Upper lobe of right lung (tissue), 1 donor: ENCODE results near the gene IGFBP6. TPM values are rescaled to one million over a fixed set of nuclear protein-coding genes. Genes with fewer than 3 reads are reported as not detected.

ENCODE experiments used
- ATAC-seq: fragments of 200-7000 bp; cut with Tn5 transposase; one replicate; pipeline ENCODE4 v1.9.1; 2020; ENCODE audit warnings: mild to moderate bottlenecking, moderate library complexity
- DNase-seq: peaks from one replicate; pipeline ENCODE4 v3.0.0-alpha.2; 2020
- H3K27ac ChIP-seq: fragments of 200-600 bp; one replicate; pipeline ENCODE4 v1.8.0; 2022
- H3K27me3 ChIP-seq: fragments of 200-600 bp; one replicate; pipeline ENCODE4 v1.8.0; 2022; ENCODE audit warnings: mild to moderate bottlenecking
- H3K36me3 ChIP-seq: fragments of 200-600 bp; one replicate; pipeline ENCODE4 v1.8.0; 2022
- H3K4me1 ChIP-seq: fragments of 200-600 bp; one replicate; pipeline ENCODE4 v1.8.0; 2022
- H3K4me3 ChIP-seq: fragments of 200-600 bp; one replicate; pipeline ENCODE4 v1.8.0; 2022; ENCODE audit warnings: mild to moderate bottlenecking
- H3K9me3 ChIP-seq: fragments of 200-600 bp; one replicate; pipeline ENCODE4 v1.8.0; 2022
- intact Hi-C: fragments of 100-400 bp; cut with DNase I; formaldehyde crosslinking; loops from one replicate; pipeline ENCODE4 v1.11.0; 2022
- total RNA-seq: library from RNA; stranded (reverse); fragmentation: NEBNext Ultra II Directional; extraction: Animal tissue kit (Norgen Biotek cat#: 25700); gene quantifications from one replicate; pipeline ENCODE4 v1.2.1, GENCODE V29; 2021
- TF ChIP-seq, protein P1 (sequence below): fragments of 200-600 bp; IDR thresholded peaks from one replicate; pipeline ENCODE4 v1.8.0; 2022; ENCODE audit warnings: antibody characterized with exemption
- donor health status: DM: no; HTN: yes; CAD: no; lungs with severe emphysema.

IGFBP6 gene
- total RNA-seq, 1 donor from 2014 or later: 34.6 TPM

DNA sequence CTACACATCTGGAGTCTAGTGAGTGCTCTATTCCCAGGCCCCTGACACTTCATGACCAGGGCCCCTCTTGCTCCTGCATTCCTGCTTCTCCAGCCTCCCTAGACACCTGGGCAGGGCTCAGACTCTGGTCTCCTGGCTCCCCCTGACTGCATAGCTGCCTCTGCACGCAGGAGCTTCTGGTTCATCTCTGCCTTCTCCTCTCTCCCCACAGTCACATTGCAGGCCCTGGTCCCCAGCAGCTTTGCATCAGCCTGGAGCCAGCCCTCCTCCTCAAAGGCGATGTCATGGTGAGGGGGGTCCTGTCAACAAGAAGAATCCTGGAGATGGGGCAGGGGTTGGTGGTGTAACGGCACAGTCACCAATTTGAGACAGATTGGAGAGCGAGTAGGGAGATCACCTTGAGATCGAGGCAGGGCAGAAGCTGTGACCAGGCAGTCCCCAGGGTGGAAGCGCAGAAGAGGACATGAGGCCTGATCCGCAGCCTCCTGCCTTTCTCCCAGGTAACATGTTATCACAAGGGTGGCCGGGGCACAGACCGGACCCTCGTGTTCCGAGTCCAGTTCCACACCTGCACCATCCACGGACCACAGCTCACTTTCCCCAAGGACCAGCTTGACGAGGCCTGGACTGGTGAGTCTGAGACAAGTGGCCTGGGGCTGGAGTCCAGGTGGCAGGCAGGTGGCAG is 39.5 kb upstream of the IGFBP6 start:
- Histone ChIP-seq H3K27me3 (no peaks in the 10 kb centered on the region), H3K36me3 (peaks cover 94% of the 10 kb centered on the region), H3K4me3 (no peak overlapping the region), H3K27ac (no peak overlapping the region), H3K9me3 (no peaks in the 10 kb centered on the region), H3K4me1 (peaks cover 61% of the 10 kb centered on the region)
- intact Hi-C loops: no loop called here
- TF ChIP-seq, protein P1, sequence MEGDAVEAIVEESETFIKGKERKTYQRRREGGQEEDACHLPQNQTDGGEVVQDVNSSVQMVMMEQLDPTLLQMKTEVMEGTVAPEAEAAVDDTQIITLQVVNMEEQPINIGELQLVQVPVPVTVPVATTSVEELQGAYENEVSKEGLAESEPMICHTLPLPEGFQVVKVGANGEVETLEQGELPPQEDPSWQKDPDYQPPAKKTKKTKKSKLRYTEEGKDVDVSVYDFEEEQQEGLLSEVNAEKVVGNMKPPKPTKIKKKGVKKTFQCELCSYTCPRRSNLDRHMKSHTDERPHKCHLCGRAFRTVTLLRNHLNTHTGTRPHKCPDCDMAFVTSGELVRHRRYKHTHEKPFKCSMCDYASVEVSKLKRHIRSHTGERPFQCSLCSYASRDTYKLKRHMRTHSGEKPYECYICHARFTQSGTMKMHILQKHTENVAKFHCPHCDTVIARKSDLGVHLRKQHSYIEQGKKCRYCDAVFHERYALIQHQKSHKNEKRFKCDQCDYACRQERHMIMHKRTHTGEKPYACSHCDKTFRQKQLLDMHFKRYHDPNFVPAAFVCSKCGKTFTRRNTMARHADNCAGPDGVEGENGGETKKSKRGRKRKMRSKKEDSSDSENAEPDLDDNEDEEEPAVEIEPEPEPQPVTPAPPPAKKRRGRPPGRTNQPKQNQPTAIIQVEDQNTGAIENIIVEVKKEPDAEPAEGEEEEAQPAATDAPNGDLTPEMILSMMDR: no peak
- ATAC-seq: no peak
- peak; percentile 63 for DNase-seq

DNA sequence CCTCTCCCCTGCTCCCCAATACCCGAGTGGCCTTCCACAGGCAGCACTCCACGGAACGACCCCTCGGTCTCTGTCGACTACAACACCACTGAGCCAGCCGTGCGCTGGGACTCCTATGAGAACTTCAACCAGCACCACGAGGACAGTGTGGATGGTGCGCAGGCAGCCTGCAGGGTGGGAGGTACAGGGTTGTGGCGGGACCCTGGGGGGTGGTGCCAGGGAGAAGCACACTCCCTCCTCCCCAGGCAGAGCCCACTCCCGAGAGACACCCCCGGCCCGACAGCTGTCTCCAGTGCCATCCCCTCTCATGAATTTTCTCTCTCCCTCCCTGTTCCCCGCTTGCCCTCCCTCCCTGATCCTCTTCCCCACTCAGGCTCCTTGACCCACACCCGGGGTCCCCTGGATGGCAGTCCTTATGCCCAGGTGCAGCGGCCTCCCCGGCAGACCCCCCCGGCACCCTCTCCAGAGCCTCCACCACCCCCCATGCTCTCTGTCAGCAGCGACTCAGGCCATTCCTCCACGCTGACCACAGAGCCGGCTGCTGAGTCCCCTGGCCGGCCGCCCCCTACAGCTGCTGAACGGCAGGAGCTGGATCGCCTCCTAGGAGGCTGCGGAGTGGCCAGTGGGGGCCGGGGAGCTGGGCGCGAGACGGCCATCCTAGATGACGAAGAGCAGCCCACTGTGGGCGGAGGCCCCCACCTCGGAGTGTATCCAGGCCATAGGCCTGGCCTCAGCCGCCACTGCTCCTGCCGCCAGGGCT is 38.6 kb upstream of the IGFBP6 start:
- ATAC-seq: no peak
- TF ChIP-seq, protein P1: no peak
- Histone ChIP-seq H3K9me3 (no peaks in the 10 kb centered on the region), H3K27ac (no peak overlapping the region), H3K36me3 (peaks cover 94% of the 10 kb centered on the region), H3K27me3 (no peaks in the 10 kb centered on the region), H3K4me3 (no peak overlapping the region), H3K4me1 (peaks cover 56% of the 10 kb centered on the region)
- intact Hi-C loops: no loop called here
- DNase-seq: peak; percentile 66

DNA sequence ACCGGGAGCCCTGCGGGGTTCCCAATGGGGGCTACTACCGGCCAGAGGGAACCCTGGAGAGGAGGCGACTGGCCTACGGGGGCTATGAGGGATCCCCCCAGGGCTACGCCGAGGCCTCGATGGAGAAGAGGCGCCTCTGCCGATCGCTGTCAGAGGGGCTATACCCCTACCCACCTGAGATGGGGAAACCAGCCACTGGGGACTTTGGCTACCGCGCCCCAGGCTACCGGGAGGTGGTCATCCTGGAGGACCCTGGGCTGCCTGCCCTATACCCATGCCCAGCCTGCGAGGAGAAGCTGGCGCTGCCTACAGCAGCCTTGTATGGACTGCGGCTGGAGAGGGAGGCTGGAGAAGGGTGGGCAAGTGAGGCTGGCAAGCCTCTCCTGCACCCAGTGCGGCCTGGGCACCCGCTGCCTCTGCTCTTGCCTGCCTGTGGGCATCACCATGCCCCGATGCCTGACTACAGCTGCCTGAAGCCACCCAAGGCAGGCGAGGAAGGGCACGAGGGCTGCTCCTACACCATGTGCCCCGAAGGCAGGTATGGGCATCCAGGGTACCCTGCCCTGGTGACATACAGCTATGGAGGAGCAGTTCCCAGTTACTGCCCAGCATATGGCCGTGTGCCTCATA is 37.9 kb upstream of the IGFBP6 start:
- ATAC-seq: no peak
- Histone ChIP-seq H3K36me3 (peaks cover 97% of the 10 kb centered on the region), H3K4me1 (peaks cover 54% of the 10 kb centered on the region), H3K4me3 (no peak overlapping the region), H3K9me3 (no peaks in the 10 kb centered on the region), H3K27me3 (no peaks in the 10 kb centered on the region), H3K27ac (peak overlapping the region; percentile 24)
- TF ChIP-seq, protein P1: no peak
- intact Hi-C loops: no loop called here
- no peak for DNase-seq

DNA sequence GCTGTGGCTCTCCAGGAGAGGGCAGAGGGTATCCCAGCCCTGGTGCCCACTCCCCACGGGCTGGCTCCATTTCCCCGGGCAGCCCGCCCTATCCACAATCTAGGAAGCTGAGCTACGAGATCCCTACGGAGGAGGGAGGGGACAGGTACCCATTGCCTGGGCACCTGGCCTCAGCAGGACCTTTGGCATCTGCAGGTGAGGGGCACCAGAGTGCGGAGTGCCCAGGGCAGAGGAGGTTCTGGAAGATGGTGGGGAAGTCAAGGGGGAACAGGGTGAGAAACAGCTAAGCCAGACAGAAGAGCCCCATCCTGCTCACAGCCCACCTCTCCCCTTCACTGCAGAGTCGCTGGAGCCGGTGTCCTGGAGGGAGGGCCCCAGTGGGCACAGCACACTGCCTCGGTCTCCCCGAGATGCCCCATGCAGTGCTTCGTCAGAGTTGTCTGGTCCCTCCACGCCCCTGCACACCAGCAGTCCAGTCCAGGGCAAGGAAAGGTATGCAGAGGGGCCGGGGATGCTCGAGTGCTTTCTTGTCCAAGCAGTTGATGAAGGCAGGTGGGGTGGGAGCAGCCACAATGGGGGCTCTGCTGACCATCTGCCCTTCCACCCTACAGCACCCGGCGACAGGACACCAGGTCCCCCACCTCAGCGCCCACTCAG is 37.3 kb upstream of the IGFBP6 start:
- no peak for DNase-seq
- Histone ChIP-seq H3K27me3 (no peaks in the 10 kb centered on the region), H3K4me1 (peaks cover 47% of the 10 kb centered on the region), H3K9me3 (no peaks in the 10 kb centered on the region), H3K4me3 (no peak overlapping the region), H3K27ac (peak overlapping the region; percentile 60), H3K36me3 (peaks cover 95% of the 10 kb centered on the region)
- intact Hi-C loops: no loop called here
- ATAC-seq: no peak
- TF ChIP-seq, protein P1: no peak

DNA sequence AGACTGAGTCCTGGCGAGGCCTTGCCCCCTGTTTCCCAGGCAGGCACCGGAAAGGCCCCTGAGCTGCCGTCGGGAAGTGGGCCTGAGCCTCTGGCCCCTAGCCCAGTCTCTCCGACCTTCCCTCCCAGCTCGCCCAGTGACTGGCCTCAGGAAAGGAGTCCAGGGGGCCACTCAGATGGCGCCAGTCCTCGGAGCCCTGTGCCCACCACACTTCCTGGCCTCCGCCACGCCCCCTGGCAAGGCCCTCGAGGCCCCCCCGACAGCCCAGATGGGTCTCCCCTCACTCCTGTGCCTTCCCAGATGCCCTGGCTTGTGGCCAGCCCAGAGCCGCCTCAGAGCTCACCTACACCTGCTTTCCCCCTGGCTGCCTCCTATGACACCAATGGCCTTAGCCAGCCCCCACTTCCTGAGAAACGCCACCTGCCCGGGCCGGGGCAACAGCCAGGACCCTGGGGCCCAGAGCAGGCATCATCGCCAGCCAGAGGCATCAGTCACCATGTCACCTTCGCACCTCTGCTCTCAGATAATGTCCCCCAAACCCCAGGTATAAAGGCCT is 36.7 kb upstream of the IGFBP6 start:
- intact Hi-C loops: no loop called here

More for the DNA sequence above, 36.7 kb upstream of the IGFBP6 start:
- Histone ChIP-seq H3K4me1 (peaks cover 41% of the 10 kb centered on the region), H3K9me3 (no peaks in the 10 kb centered on the region), H3K36me3 (peaks cover 95% of the 10 kb centered on the region), H3K27ac (peak overlapping the region; percentile 60), H3K4me3 (no peak overlapping the region), H3K27me3 (no peaks in the 10 kb centered on the region)
- TF ChIP-seq, protein P1: no peak
- DNase-seq (peak; percentile 78), ATAC-seq (no peak)
